B cell (primary cell): ENCODE results near the gene PLD1. TPM values are rescaled to one million over a fixed set of nuclear protein-coding genes. Genes with fewer than 3 reads are reported as not detected.

Experiments used
- ATAC-seq: fragments of 200-7000 bp; cut with Tn5 transposase; one replicate; pipeline ENCODE4 v1.10.0; 2021; ENCODE audit warnings: low read depth, mild to moderate bottlenecking, moderate number of reproducible peaks, moderate library complexity
- CTCF ChIA-PET: fragments of 350-600 bp; sonication (Branson Sonifier 250); formaldehyde crosslinking; loops from one replicate; lab custom pipeline; 2021; ENCODE audit warnings: antibody characterized with exemption, inconsistent platforms; lab: Charles Lee
- POLR2A ChIA-PET: fragments of 350-600 bp; sonication (Branson Sonifier 250); formaldehyde crosslinking; loops from one replicate; lab custom pipeline; 2021; ENCODE audit warnings: antibody characterized with exemption; lab: Charles Lee
- DNase-seq: peaks from one replicate; pipeline ENCODE4 v3.0.0; 2013
- H2AFZ ChIP-seq: 2 replicates; pipeline ENCODE4 v1.6.1; 2012; ENCODE audit warnings: mild to moderate bottlenecking, low read depth, low read length; ENCODE audit not compliant: insufficient read depth, poor library complexity, severe bottlenecking
- H3K27ac ChIP-seq, 2 donors: 1 replicate in 1 of 2; 2 replicates in 1 of 2; pipeline ENCODE4 v1.5.1; 2012 to 2013; ENCODE audit warnings: low read length in 2 of 2, mild to moderate bottlenecking in 2 of 2, moderate library complexity in 1 of 2
- H3K27me3 ChIP-seq, 4 experiments: fragments of 200-600 bp in 1 of 4; sonication (generic) in 1 of 4; replicated peaks in 1 of 4; 1 replicate in 2 of 4; 2 replicates in 2 of 4; pipeline versions ENCODE4 v1.6.1 to v1.7.0; 2013 to 2016; ENCODE audit warnings: low read length in 3 of 4, mild to moderate bottlenecking in 2 of 4, mixed read lengths in 1 of 4, moderate library complexity in 1 of 4; ENCODE audit not compliant: insufficient read depth in 4 of 4, control insufficient read depth in 3 of 4; ENCODE audit errors: control extremely low read depth in 1 of 4
- H3K36me3 ChIP-seq, 2 experiments: replicated peaks in 1 of 2; 1 replicate in 1 of 2; 2 replicates in 1 of 2; pipeline versions ENCODE4 v1.6.1 to v1.7.1; 2013; ENCODE audit warnings: low read length in 1 of 2; ENCODE audit not compliant: insufficient read depth in 2 of 2, control insufficient read depth in 1 of 2; ENCODE audit errors: control extremely low read depth in 1 of 2, extremely low read depth in 1 of 2
- H3K4me1 ChIP-seq, 2 donors: fragments of 200-600 bp in 1 of 2; sonication (generic) in 1 of 2; 1 replicate in 1 of 2; 2 replicates in 1 of 2; pipeline versions ENCODE4 v1.5.1 to v1.6.1; 2013 to 2017; ENCODE audit warnings: low read length in 2 of 2; ENCODE audit not compliant: control insufficient read depth in 2 of 2, insufficient read depth in 2 of 2
- H3K4me2 ChIP-seq: replicated peaks from 2 replicates; pipeline ENCODE3; 2012; ENCODE audit warnings: mild to moderate bottlenecking, low read depth, low read length; ENCODE audit not compliant: poor library complexity, severe bottlenecking
- H3K4me3 ChIP-seq, 5 experiments: fragments of 200-600 bp in 1 of 5; sonication (generic) in 1 of 5; 1 replicate in 3 of 5; 2 replicates in 2 of 5; pipeline versions ENCODE4 v1.5.1 to v1.7.0; 2011 to 2016; ENCODE audit warnings: low read length in 4 of 5, mild to moderate bottlenecking in 4 of 5, low read depth in 2 of 5, control low read depth in 1 of 5, moderate library complexity in 1 of 5; ENCODE audit not compliant: insufficient read depth in 1 of 5; ENCODE audit errors: control extremely low read depth in 1 of 5, extremely low read depth in 1 of 5
- H3K79me2 ChIP-seq: fragments of 200-600 bp; sonication (generic); one replicate; pipeline ENCODE4 v1.6.0; 2016; ENCODE audit warnings: low read length; ENCODE audit not compliant: control insufficient read depth, insufficient read depth
- H3K9ac ChIP-seq: fragments of 200-600 bp; sonication (generic); 2 replicates; pipeline ENCODE4 v1.6.1; 2017; ENCODE audit warnings: mild to moderate bottlenecking, low read length, moderate library complexity
- H3K9me3 ChIP-seq, 3 donors: one replicate each; pipeline versions ENCODE4 v1.6.1 to v1.7.1; 2013; ENCODE audit warnings: low read length in 2 of 3; ENCODE audit not compliant: control insufficient read depth in 2 of 3, insufficient read depth in 1 of 3; ENCODE audit errors: control extremely low read depth in 1 of 3
- H4K20me1 ChIP-seq: 2 replicates; pipeline ENCODE4 v1.6.0; 2012; ENCODE audit warnings: mild to moderate bottlenecking, low read length; ENCODE audit not compliant: insufficient read depth, control insufficient read depth, poor library complexity, severe bottlenecking
- H3K27ac Mint-ChIP-seq: one replicate; pipeline ENCODE4 v1.8.0; 2021; ENCODE audit warnings: mixed read lengths
- H3K27me3 Mint-ChIP-seq: one replicate; pipeline ENCODE4 v1.8.0; 2021; ENCODE audit warnings: mixed read lengths
- H3K4me1 Mint-ChIP-seq: one replicate; pipeline ENCODE4 v1.8.0; 2021; ENCODE audit warnings: mixed read lengths
- H3K4me3 Mint-ChIP-seq: one replicate; pipeline ENCODE4 v1.8.0; 2021; ENCODE audit warnings: mixed read lengths
- H3K9me3 Mint-ChIP-seq: one replicate; pipeline ENCODE4 v1.8.0; 2022; ENCODE audit warnings: mixed read lengths; ENCODE audit not compliant: insufficient read depth
- CTCF ChIP-seq: fragments of 200-600 bp; IDR thresholded peaks from one replicate; pipeline ENCODE4 v1.8.0; 2022; ENCODE audit warnings: antibody characterized with exemption, mild to moderate bottlenecking
- EZH2 ChIP-seq: IDR thresholded peaks from 2 replicates; pipeline ENCODE4 v1.6.1; 2012; ENCODE audit warnings: borderline replicate concordance, low read depth, mild to moderate bottlenecking, moderate library complexity, low read length; ENCODE audit not compliant: insufficient read depth, poor library complexity, severe bottlenecking
- WGBS: methylation state at CpG from one replicate; pipeline ENCODE4 v1.1.5; 2013; ENCODE audit warnings: missing lambda C conversion rate; ENCODE audit not compliant: insufficient coverage; 5-methylcytosine and 5-hydroxymethylcytosine counted together
- intact Hi-C: fragments of 100-400 bp; cut with micrococcal nuclease; formaldehyde crosslinking; loops from one replicate; pipeline ENCODE4 v1.10.0; 2022
- polyA plus RNA-seq: library from polyadenylated mRNA; depleted of rRNA; stranded (reverse); fragments of >200 nt; gene quantifications from 2 replicates; pipeline ENCODE4 v1.2.3, GENCODE V29; 2012
- total RNA-seq, 2 donors: library from RNA; stranded (reverse); fragments of 120-200 nt in 1 of 2; gene quantifications; 1 replicate in 1 of 2; 2 replicates in 1 of 2; pipeline versions ENCODE4 v1.2.3 to v1.2.4, GENCODE V29; 2013 to 2022

PLD1 gene
- total and polyA plus RNA-seq, 2 donors (not counting 1 experiment from before 2014, with no cell fraction given), result 0.24 to 0.52 TPM

DNA sequence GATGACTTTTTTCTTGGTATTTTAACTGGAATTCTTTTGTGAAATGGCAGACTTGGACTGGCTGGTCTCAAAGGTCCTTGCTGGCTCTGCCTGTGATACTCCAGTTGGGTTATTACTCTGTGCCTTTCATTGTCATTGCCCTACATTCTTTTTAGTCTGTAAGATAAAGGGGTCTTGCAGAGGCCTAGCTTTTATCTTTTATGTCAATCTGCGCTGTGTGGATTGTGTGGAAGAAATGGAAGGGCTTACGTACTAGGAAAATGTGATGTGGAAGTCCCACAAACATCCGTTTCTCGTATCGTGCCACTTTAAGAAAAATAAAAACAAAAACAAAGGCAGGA is 24.1 kb upstream of the PLD1 start:
- no peaks in the 10 kb centered on the region for H4K20me1 ChIP-seq
- Mint-ChIP-seq H3K27me3 (peaks cover 3% of the 10 kb centered on the region), H3K4me1 (no peaks in the 10 kb centered on the region), H3K4me3 (no peak overlapping the region), H3K9me3 (no peaks in the 10 kb centered on the region), H3K27ac (no peak overlapping the region)
- DNase-seq, result no peak
- no peak overlapping the region for H3K27ac ChIP-seq
- no peaks in the 10 kb centered on the region for H3K9me3 ChIP-seq
- WGBS, result 91% methylated on average over 4 of the region's 5 CpGs
- ChIA-PET POLR2A (no interaction called here), CTCF (no interaction called here)
- TF ChIP-seq CTCF, result no peak
- no peak for TF ChIP-seq EZH2
- H3K4me1 ChIP-seq, result no peaks in the 10 kb centered on the region
- no peak overlapping the region for H2AFZ ChIP-seq
- no peak overlapping the region for H3K4me3 ChIP-seq
- no peak for ATAC-seq
- H3K4me2 ChIP-seq, result no peak overlapping the region
- no peaks in the 10 kb centered on the region for H3K79me2 ChIP-seq
- intact Hi-C loops, result no loop called here
- no peaks in the 10 kb centered on the region for H3K36me3 ChIP-seq
- no peak overlapping the region for H3K9ac ChIP-seq
- H3K27me3 ChIP-seq, result no peaks in the 10 kb centered on the region

- no peaks in the 10 kb centered on the region for H3K4me1 ChIP-seq
- H3K36me3 ChIP-seq, result no peaks in the 10 kb centered on the region
- no peak overlapping the region for H3K4me2 ChIP-seq
- no peaks in the 10 kb centered on the region for H3K9me3 ChIP-seq
- H3K27ac ChIP-seq, result no peak overlapping the region
- ATAC-seq (no peak), DNase-seq (no peak)
- H3K9me3 Mint-ChIP-seq, result no peaks in the 10 kb centered on the region
- no peak overlapping the region for H2AFZ ChIP-seq
- H4K20me1 ChIP-seq, result no peaks in the 10 kb centered on the region
- WGBS, result no CpG with 5 or more reads among the region's 3 CpGs
- no peaks in the 10 kb centered on the region for H3K27me3 ChIP-seq
- peaks cover 3% of the 10 kb centered on the region for H3K27me3 Mint-ChIP-seq
- no peak for TF ChIP-seq EZH2
- no peak for TF ChIP-seq CTCF
- no peak overlapping the region for H3K9ac ChIP-seq
- no peak overlapping the region for H3K4me3 ChIP-seq
- no peaks in the 10 kb centered on the region for H3K4me1 Mint-ChIP-seq
- H3K4me3 Mint-ChIP-seq, result no peak overlapping the region
- ChIA-PET POLR2A (no interaction called here), CTCF (no interaction called here)
- H3K27ac Mint-ChIP-seq, result no peak overlapping the region
- H3K79me2 ChIP-seq, result no peaks in the 10 kb centered on the region
- intact Hi-C loops, result no loop called here
Observed at GRCh38 chr3:171833789-171834460, 23.6 kb upstream of the PLD1 start.
